OCI-LY1 (cell line): Measurements from ENCODE around the gene NPFFR1.

Experiments used
- H2AFZ ChIP-seq: fragments of 200-600 bp; sonication (generic), shearing (Covaris generic); 2 replicates; pipeline ENCODE4 v1.6.0; 2014; ENCODE audit warnings: antibody characterized with exemption, mild to moderate bottlenecking, low read length
- H3F3A ChIP-seq: fragments of 200-600 bp; sonication (generic), shearing (Covaris generic); 2 replicates; pipeline ENCODE4 v1.6.0; 2014; ENCODE audit warnings: mild to moderate bottlenecking, antibody characterized with exemption, low read length, moderate library complexity; ENCODE audit not compliant: insufficient read depth
- H3K27ac ChIP-seq: fragments of 200-600 bp; sonication (generic); 2 replicates; pipeline ENCODE4 v1.5.1; 2014; ENCODE audit warnings: low read length, mixed run types, mild to moderate bottlenecking, low read depth; ENCODE audit not compliant: poor library complexity, severe bottlenecking
- H3K27me3 ChIP-seq: fragments of 200-600 bp; sonication (generic); 2 replicates; pipeline ENCODE4 v1.6.0; 2014; ENCODE audit warnings: antibody characterized with exemption, mild to moderate bottlenecking, low read length, moderate library complexity; ENCODE audit not compliant: insufficient read depth
- H3K36me3 ChIP-seq: fragments of 200-600 bp; sonication (generic); 2 replicates; pipeline ENCODE4 v1.6.1; 2014; ENCODE audit warnings: mild to moderate bottlenecking, antibody characterized with exemption, low read length, moderate library complexity, mixed read lengths; ENCODE audit not compliant: insufficient read depth
- H3K4me1 ChIP-seq: fragments of 200-600 bp; sonication (generic); 2 replicates; pipeline ENCODE4 v1.5.1; 2014; ENCODE audit warnings: mild to moderate bottlenecking, low read length, moderate library complexity; ENCODE audit not compliant: insufficient read depth, severe bottlenecking
- H3K4me2 ChIP-seq: fragments of 200-600 bp; sonication (generic), shearing (Covaris generic); 2 replicates; pipeline ENCODE4 v1.6.1; 2014; ENCODE audit warnings: low read length
- H3K4me3 ChIP-seq: fragments of 200-600 bp; sonication (generic); 2 replicates; pipeline ENCODE4 v1.5.1; 2014; ENCODE audit warnings: low read length, low read depth, mild to moderate bottlenecking, mixed read lengths; ENCODE audit not compliant: poor library complexity, severe bottlenecking
- H3K79me2 ChIP-seq: fragments of 200-600 bp; shearing (Covaris generic); 2 replicates; pipeline ENCODE4 v1.6.1; 2016; ENCODE audit warnings: mixed run types, low read length, mixed read lengths; ENCODE audit not compliant: insufficient read depth
- H3K9ac ChIP-seq: fragments of 200-600 bp; sonication (generic), shearing (Covaris generic); 2 replicates; pipeline ENCODE4 v1.6.1; 2014; ENCODE audit warnings: mild to moderate bottlenecking, low read length, mixed read lengths
- H3K9me2 ChIP-seq: fragments of 200-600 bp; sonication (generic), shearing (Covaris generic); 2 replicates; pipeline ENCODE4 v1.6.1; 2014; ENCODE audit warnings: low read depth, mild to moderate bottlenecking, low read length, mixed read lengths
- H3K9me3 ChIP-seq: fragments of 200-600 bp; shearing (Covaris generic); 2 replicates; pipeline ENCODE4 v1.6.1; 2014; ENCODE audit warnings: low read length, mixed read lengths
- H4K20me1 ChIP-seq: fragments of 200-600 bp; sonication (generic), shearing (Covaris generic); 2 replicates; pipeline ENCODE4 v1.6.0; 2016; ENCODE audit warnings: mild to moderate bottlenecking, low read length; ENCODE audit not compliant: insufficient read depth
- CTCF ChIP-seq: fragments of 200-600 bp; sonication (generic), shearing (Covaris generic); IDR thresholded peaks from 2 replicates; pipeline ENCODE4 v1.5.1; 2017; ENCODE audit warnings: mild to moderate bottlenecking, antibody characterized with exemption, low read length, moderate library complexity, mixed read lengths
- EZH2 ChIP-seq: fragments of 200-600 bp; sonication (generic), shearing (Covaris generic); IDR thresholded peaks from 2 replicates; pipeline ENCODE4 v1.8.0; 2017; ENCODE audit warnings: borderline replicate concordance, mixed run types, mild to moderate bottlenecking, antibody characterized with exemption, low read length, moderate library complexity, mixed read lengths

NPFFR1 gene

GRCh38 chr10:70234668-70235447 lies 48.9 kb downstream of the NPFFR1 start:
- Histone ChIP-seq H3K27me3 (no peaks in the 10 kb centered on the region), H3K9ac (no peak overlapping the region), H3K79me2 (peaks cover 26% of the 10 kb centered on the region), H3K9me3 (no peaks in the 10 kb centered on the region), H2AFZ (no peak overlapping the region), H3K9me2 (no peaks in the 10 kb centered on the region), H3K4me2 (no peak overlapping the region), H4K20me1 (no peaks in the 10 kb centered on the region), H3K36me3 (peaks cover 10% of the 10 kb centered on the region; the same call in 1 of the 2 replicates), H3K4me3 (no peak overlapping the region), H3K27ac (no peak overlapping the region), H3F3A (no peaks in the 10 kb centered on the region), H3K4me1 (peaks cover 28% of the 10 kb centered on the region)
- TF ChIP-seq EZH2: no peak
- TF ChIP-seq CTCF: no peak

GRCh38 chr10:70233939-70234300 lies 49.9 kb downstream of the NPFFR1 start:
- peak overlapping the region; percentile 100 for H3K4me3 ChIP-seq
- peak overlapping the region; percentile 90; the same call in 1 of the 2 replicates for H2AFZ ChIP-seq
- peak overlapping the region; percentile 90 for H3K9ac ChIP-seq
- H3K9me3 ChIP-seq: no peaks in the 10 kb centered on the region
- H4K20me1 ChIP-seq: no peaks in the 10 kb centered on the region
- peaks cover 34% of the 10 kb centered on the region for H3K79me2 ChIP-seq
- peaks cover 18% of the 10 kb centered on the region for H3K36me3 ChIP-seq
- H3K27ac ChIP-seq: peak overlapping the region; percentile 52
- peak overlapping the region; percentile 93 for H3K4me2 ChIP-seq
- TF ChIP-seq CTCF (no peak), EZH2 (no peak)
- no peaks in the 10 kb centered on the region for H3K9me2 ChIP-seq
- no peaks in the 10 kb centered on the region for H3K27me3 ChIP-seq
- peaks cover 29% of the 10 kb centered on the region for H3K4me1 ChIP-seq
- no peaks in the 10 kb centered on the region for H3F3A ChIP-seq

- Histone ChIP-seq H3K4me1 (peaks cover 29% of the 10 kb centered on the region), H2AFZ (peak within 1 kb of the TSS; percentile 90; the same call in 1 of the 2 replicates)
Measured at GRCh38 chr10:70233109-70233938, 50.5 kb downstream of the NPFFR1 start, which contains the start of gene PPA1. PPA1 (minus strand) TSS chr10:70233429; CDS start chr10:70233327, 102 bp downstream.

More at GRCh38 chr10:70233109-70233938, 50.5 kb downstream of the NPFFR1 start, which contains the start of gene PPA1:
- Histone ChIP-seq H3K27me3 (no peaks in the 10 kb centered on the region), H3K9ac (peak within 1 kb of the TSS; percentile 99), H3K4me3 (peak within 1 kb of the TSS; percentile 100), H3K79me2 (peaks cover 40% of the 10 kb centered on the region), H3K9me3 (no peaks in the 10 kb centered on the region), H3K9me2 (no peaks in the 10 kb centered on the region), H3K36me3 (peaks cover 24% of the 10 kb centered on the region), H3F3A (no peaks in the 10 kb centered on the region), H4K20me1 (no peaks in the 10 kb centered on the region), H3K4me2 (peak within 1 kb of the TSS; percentile 93), H3K27ac (peak within 1 kb of the TSS; percentile 52)
- TF ChIP-seq CTCF (peak; percentile 51; the same call in 1 of the 2 replicates), EZH2 (no peak)
